DOHH2 (cell line): ENCODE results near the gene SOX8.

Experiments
- H3F3A ChIP-seq: fragments of 200-600 bp; sonication (generic), shearing (Covaris generic); 2 replicates; pipeline ENCODE4 v1.6.0; 2016; ENCODE audit warnings: antibody characterized with exemption, mild to moderate bottlenecking; ENCODE audit not compliant: control insufficient read depth, insufficient read depth
- H3K27ac ChIP-seq: fragments of 200-600 bp; sonication (generic); 2 replicates; pipeline ENCODE4 v1.5.1; 2014; ENCODE audit warnings: low read depth, mild to moderate bottlenecking, low read length, moderate library complexity
- H3K27me3 ChIP-seq: fragments of 200-600 bp; sonication (generic); 2 replicates; pipeline ENCODE4 v1.6.1; 2014; ENCODE audit warnings: mild to moderate bottlenecking, low read length, mixed read lengths; ENCODE audit not compliant: control insufficient read depth
- H3K36me3 ChIP-seq: fragments of 200-600 bp; sonication (generic); 2 replicates; pipeline ENCODE4 v1.6.1; 2014; ENCODE audit warnings: mild to moderate bottlenecking, low read length, moderate library complexity, mixed read lengths; ENCODE audit not compliant: control insufficient read depth
- H3K4me1 ChIP-seq: fragments of 200-600 bp; sonication (generic); 2 replicates; pipeline ENCODE4 v1.6.1; 2014; ENCODE audit warnings: mild to moderate bottlenecking, low read length, mixed read lengths; ENCODE audit not compliant: control insufficient read depth
- H3K4me2 ChIP-seq: fragments of 200-600 bp; sonication (generic); 2 replicates; pipeline ENCODE4 v1.6.0; 2014; ENCODE audit warnings: mild to moderate bottlenecking, low read length, moderate library complexity
- H3K4me3 ChIP-seq: fragments of 200-600 bp; sonication (generic); 2 replicates; pipeline ENCODE4 v1.5.1; 2014; ENCODE audit warnings: mild to moderate bottlenecking, low read length, mixed read lengths
- H3K79me2 ChIP-seq: fragments of 200-600 bp; sonication (generic); 2 replicates; pipeline ENCODE4 v1.6.1; 2014; ENCODE audit warnings: mild to moderate bottlenecking, low read length, mixed read lengths; ENCODE audit not compliant: control insufficient read depth
- H3K9me2 ChIP-seq: fragments of 200-600 bp; sonication (generic); replicated peaks from 2 replicates; pipeline ENCODE4 v1.6.1; 2014; ENCODE audit warnings: mild to moderate bottlenecking, low read length, mixed read lengths; ENCODE audit not compliant: control insufficient read depth
- H3K9me3 ChIP-seq: fragments of 200-600 bp; sonication (generic); 2 replicates; pipeline ENCODE4 v1.6.1; 2014; ENCODE audit warnings: antibody characterized with exemption, low read length, mixed read lengths; ENCODE audit not compliant: control insufficient read depth, insufficient read depth
- H4K20me1 ChIP-seq: fragments of 200-600 bp; sonication (generic); 2 replicates; pipeline ENCODE4 v1.6.0; 2014; ENCODE audit warnings: low read depth, mild to moderate bottlenecking, antibody characterized with exemption, low read length, moderate library complexity; ENCODE audit not compliant: control insufficient read depth, insufficient read depth
- EZH2phosphoT487 ChIP-seq: fragments of 200-600 bp; sonication (generic); IDR thresholded peaks from 2 replicates; pipeline ENCODE4 v1.6.1; 2017; ENCODE audit warnings: borderline replicate concordance, mild to moderate bottlenecking, antibody characterized with exemption, low read length, moderate library complexity, mixed read lengths
- TF ChIP-seq, protein P1 (sequence below): fragments of 200-600 bp; sonication (generic); IDR thresholded peaks from one replicate; pipeline ENCODE4 v1.5.1; 2014; ENCODE audit warnings: antibody characterized with exemption, mild to moderate bottlenecking, low read depth, low read length; ENCODE audit not compliant: poor library complexity, severe bottlenecking

The SOX8 gene

DNA sequence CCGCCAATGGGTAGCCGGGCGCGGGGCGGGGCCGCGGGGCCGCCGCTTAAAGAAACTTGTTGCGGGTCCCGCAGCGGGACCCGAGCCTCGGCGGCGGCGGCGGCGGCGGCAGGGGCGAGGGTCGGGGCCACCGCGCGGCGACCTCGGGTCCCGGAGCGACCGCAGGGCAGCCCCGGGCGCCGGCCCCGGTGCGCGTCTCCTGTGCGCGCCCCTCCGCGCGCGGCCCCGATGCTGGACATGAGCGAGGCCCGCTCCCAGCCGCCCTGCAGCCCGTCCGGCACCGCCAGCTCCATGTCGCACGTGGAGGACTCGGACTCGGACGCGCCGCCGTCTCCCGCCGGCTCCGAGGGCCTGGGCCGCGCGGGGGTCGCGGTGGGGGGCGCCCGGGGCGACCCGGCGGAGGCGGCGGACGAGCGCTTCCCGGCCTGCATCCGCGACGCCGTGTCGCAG, at the start of gene SOX8:
Gene SOX8, plus strand, starts transcription at position 76 of the 450 bp plus-strand sequence. Its CDS starts 153 bp downstream, at position 229.
- peak within 1 kb of the TSS; percentile 64 for H3K4me2 ChIP-seq
- TF ChIP-seq EZH2phosphoT487: no peak
- TF ChIP-seq, protein P1, sequence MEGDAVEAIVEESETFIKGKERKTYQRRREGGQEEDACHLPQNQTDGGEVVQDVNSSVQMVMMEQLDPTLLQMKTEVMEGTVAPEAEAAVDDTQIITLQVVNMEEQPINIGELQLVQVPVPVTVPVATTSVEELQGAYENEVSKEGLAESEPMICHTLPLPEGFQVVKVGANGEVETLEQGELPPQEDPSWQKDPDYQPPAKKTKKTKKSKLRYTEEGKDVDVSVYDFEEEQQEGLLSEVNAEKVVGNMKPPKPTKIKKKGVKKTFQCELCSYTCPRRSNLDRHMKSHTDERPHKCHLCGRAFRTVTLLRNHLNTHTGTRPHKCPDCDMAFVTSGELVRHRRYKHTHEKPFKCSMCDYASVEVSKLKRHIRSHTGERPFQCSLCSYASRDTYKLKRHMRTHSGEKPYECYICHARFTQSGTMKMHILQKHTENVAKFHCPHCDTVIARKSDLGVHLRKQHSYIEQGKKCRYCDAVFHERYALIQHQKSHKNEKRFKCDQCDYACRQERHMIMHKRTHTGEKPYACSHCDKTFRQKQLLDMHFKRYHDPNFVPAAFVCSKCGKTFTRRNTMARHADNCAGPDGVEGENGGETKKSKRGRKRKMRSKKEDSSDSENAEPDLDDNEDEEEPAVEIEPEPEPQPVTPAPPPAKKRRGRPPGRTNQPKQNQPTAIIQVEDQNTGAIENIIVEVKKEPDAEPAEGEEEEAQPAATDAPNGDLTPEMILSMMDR: no peak

DNA sequence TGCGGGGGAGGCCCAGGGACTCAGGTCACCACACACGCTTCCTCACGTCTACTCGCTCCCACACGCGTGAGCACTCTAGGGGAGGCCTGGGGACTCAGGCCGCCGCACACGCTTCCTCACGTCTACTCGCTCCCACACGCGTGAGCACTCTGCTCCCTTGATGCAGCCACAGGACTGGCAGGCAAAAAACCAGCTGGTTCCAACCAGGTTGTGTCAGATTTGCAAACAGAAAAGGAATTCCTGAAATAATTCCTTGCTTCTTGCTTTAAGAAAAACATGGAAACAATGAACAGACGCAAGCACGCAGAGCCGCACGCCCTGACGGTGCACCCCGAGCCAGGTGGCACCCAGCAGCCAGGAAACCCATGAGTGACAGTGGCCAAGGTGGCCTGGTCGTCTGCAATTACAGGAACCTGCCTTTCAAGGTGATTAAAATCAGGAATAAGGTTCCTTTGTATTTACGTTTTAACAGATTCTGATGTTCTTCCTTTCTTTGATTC, 48.7 kb upstream of the SOX8 start:
- Histone ChIP-seq H3F3A (no peaks in the 10 kb centered on the region), H3K9me2 (no peaks in the 10 kb centered on the region), H3K4me1 (no peaks in the 10 kb centered on the region), H3K9me3 (no peaks in the 10 kb centered on the region; the same call in 1 of the 2 replicates), H4K20me1 (no peaks in the 10 kb centered on the region), H3K27ac (no peak overlapping the region), H3K79me2 (no peaks in the 10 kb centered on the region), H3K4me2 (no peak overlapping the region), H3K36me3 (no peaks in the 10 kb centered on the region), H3K4me3 (no peak overlapping the region), H3K27me3 (no peaks in the 10 kb centered on the region)
- TF ChIP-seq, protein P1: no peak
- TF ChIP-seq EZH2phosphoT487: no peak

More for the DNA sequence above, at the start of gene SOX8:
- H3K4me3 ChIP-seq: peak within 1 kb of the TSS; percentile 68
- no peaks in the 10 kb centered on the region for H3K27me3 ChIP-seq
- H3K79me2 ChIP-seq: no peaks in the 10 kb centered on the region
- no peaks in the 10 kb centered on the region for H3K9me3 ChIP-seq
- no peaks in the 10 kb centered on the region for H3F3A ChIP-seq
- H3K36me3 ChIP-seq: no peaks in the 10 kb centered on the region
- peaks cover 23% of the 10 kb centered on the region for H3K4me1 ChIP-seq
- H3K27ac ChIP-seq: peak within 1 kb of the TSS; percentile 51
- H4K20me1 ChIP-seq: no peaks in the 10 kb centered on the region
- no peaks in the 10 kb centered on the region for H3K9me2 ChIP-seq

DNA sequence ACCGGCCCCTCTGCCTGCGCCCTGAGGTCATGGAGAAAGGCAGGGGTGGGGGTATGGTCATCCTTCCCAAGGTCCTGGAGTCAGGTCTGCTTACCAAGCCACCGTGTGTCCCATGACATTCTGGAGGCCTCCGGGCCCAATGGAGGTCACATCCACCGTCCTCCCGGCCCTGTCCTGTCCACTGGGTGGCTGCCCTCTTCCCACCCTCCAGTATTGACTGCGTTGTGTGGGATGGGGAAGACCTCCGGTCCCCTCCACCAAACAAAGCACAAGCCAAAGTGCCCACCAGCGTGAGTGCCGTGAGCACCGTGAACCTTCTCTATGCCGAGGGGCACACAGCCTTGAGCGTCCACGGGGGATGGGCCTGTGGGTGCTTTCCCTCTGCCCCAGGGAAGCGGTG, 48.0 kb upstream of the SOX8 start:
- H3K27me3 ChIP-seq: no peaks in the 10 kb centered on the region
- TF ChIP-seq EZH2phosphoT487: no peak

DNA sequence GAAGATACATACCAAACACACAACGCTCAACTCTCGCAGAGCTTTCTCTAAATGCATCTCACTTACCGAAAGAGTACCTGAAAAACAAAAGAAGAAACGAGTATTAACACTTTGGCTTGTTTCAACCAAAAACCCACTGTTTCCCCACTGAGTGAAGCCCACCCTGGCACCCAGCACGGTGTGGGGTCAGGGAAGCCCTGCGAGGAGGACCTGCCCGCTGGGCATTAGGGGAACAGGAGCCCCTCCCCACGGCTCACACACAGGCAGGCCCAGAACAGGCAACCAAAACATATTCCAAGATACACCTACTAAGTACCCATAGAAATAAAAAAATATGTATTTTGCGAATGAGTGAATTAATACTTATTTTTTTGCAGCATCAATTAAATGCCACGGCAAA, 47.4 kb upstream of the SOX8 start:
- Histone ChIP-seq H3K36me3 (no peaks in the 10 kb centered on the region), H3F3A (no peaks in the 10 kb centered on the region), H3K27me3 (no peaks in the 10 kb centered on the region), H3K4me2 (no peak overlapping the region), H3K9me2 (no peaks in the 10 kb centered on the region), H3K4me1 (no peaks in the 10 kb centered on the region), H4K20me1 (no peaks in the 10 kb centered on the region), H3K27ac (no peak overlapping the region), H3K9me3 (no peaks in the 10 kb centered on the region), H3K79me2 (no peaks in the 10 kb centered on the region), H3K4me3 (no peak overlapping the region)
- TF ChIP-seq, protein P1: no peak
- no peak for TF ChIP-seq EZH2phosphoT487

More for the DNA sequence above, 48.0 kb upstream of the SOX8 start:
- H3F3A ChIP-seq: no peaks in the 10 kb centered on the region
- no peaks in the 10 kb centered on the region for H3K79me2 ChIP-seq
- H3K9me3 ChIP-seq: no peaks in the 10 kb centered on the region
- no peak overlapping the region for H3K4me3 ChIP-seq
- H3K4me2 ChIP-seq: no peak overlapping the region
- no peaks in the 10 kb centered on the region for H3K36me3 ChIP-seq
- H3K9me2 ChIP-seq: no peaks in the 10 kb centered on the region
- no peak overlapping the region for H3K27ac ChIP-seq
- H3K4me1 ChIP-seq: no peaks in the 10 kb centered on the region
- no peaks in the 10 kb centered on the region for H4K20me1 ChIP-seq
